HEK293T (cell line): ENCODE data around the gene ASB10.

Experiments
- CTCF ChIA-PET: fragments of 350-600 bp; formaldehyde crosslinking; extraction: SDS; loops from one replicate; lab custom pipeline; 2021; ENCODE audit warnings: antibody characterized with exemption, inconsistent platforms; lab: Yijun Ruan, JAX
- POLR2A ChIA-PET: fragments of 350-600 bp; formaldehyde crosslinking; extraction: SDS; loops from one replicate; lab custom pipeline; 2020; ENCODE audit warnings: antibody characterized with exemption, inconsistent platforms; lab: Yijun Ruan, JAX
- DNase-seq: peaks from one replicate; pipeline ENCODE4 v3.0.0; 2012; ENCODE audit warnings: mixed read lengths; ENCODE audit errors: extremely low spot score
- ARNT ChIP-seq: fragments of 450-650 bp; IDR thresholded peaks from 2 replicates; pipeline ENCODE4 v1.6.1; 2017; ENCODE audit warnings: mild to moderate bottlenecking
- BHLHE40 ChIP-seq: fragments of 450-650 bp; IDR thresholded peaks from 2 replicates; pipeline ENCODE4 v1.6.1; 2016; ENCODE audit warnings: mild to moderate bottlenecking, moderate library complexity, borderline replicate concordance
- CTBP1 ChIP-seq: fragments of 450-650 bp; IDR thresholded peaks from 2 replicates; pipeline ENCODE4 v1.6.1; 2016; ENCODE audit warnings: borderline replicate concordance
- ELF4 ChIP-seq: fragments of 450-650 bp; IDR thresholded peaks from 2 replicates; pipeline ENCODE4 v1.6.1; 2017; ENCODE audit warnings: antibody characterized with exemption
- FOXA1 ChIP-seq: fragments of 450-650 bp; IDR thresholded peaks from 2 replicates; pipeline ENCODE4 v1.6.1; 2016; ENCODE audit warnings: mild to moderate bottlenecking
- FOXK2 ChIP-seq: fragments of 450-650 bp; IDR thresholded peaks from 2 replicates; pipeline ENCODE4 v1.6.1; 2016; ENCODE audit warnings: mild to moderate bottlenecking
- FOXM1 ChIP-seq: fragments of 450-650 bp; IDR thresholded peaks from 2 replicates; pipeline ENCODE4 v1.6.1; 2017; ENCODE audit warnings: mild to moderate bottlenecking, borderline replicate concordance
- HDGF ChIP-seq: fragments of 450-650 bp; IDR thresholded peaks from 2 replicates; pipeline ENCODE4 v1.6.1; 2017; ENCODE audit warnings: antibody characterized with exemption, borderline replicate concordance
- L3MBTL2 ChIP-seq: fragments of 450-650 bp; conservative IDR thresholded peaks from 2 replicates; pipeline ENCODE4 v1.6.1; 2016; ENCODE audit warnings: mild to moderate bottlenecking
- LEF1 ChIP-seq: fragments of 450-650 bp; IDR thresholded peaks from 2 replicates; pipeline ENCODE4 v1.6.1; 2017; ENCODE audit warnings: mild to moderate bottlenecking, borderline replicate concordance
- NFRKB ChIP-seq: fragments of 450-650 bp; IDR thresholded peaks from 2 replicates; pipeline ENCODE4 v1.6.1; 2016; ENCODE audit warnings: mild to moderate bottlenecking, moderate library complexity
- PKNOX1 ChIP-seq: fragments of 450-650 bp; IDR thresholded peaks from 2 replicates; pipeline ENCODE4 v1.6.1; 2016
- SP1 ChIP-seq: fragments of 450-650 bp; IDR thresholded peaks from 2 replicates; pipeline ENCODE4 v1.6.1; 2017
- SUZ12 ChIP-seq: fragments of 450-650 bp; IDR thresholded peaks from 2 replicates; pipeline ENCODE4 v1.6.1; 2016; ENCODE audit warnings: mild to moderate bottlenecking
- TARDBP ChIP-seq: fragments of 450-650 bp; IDR thresholded peaks from 2 replicates; pipeline ENCODE4 v1.6.1; 2016
- ZNF384 ChIP-seq: fragments of 450-650 bp; IDR thresholded peaks from 2 replicates; pipeline ENCODE4 v1.6.1; 2016

The ASB10 gene

DNA sequence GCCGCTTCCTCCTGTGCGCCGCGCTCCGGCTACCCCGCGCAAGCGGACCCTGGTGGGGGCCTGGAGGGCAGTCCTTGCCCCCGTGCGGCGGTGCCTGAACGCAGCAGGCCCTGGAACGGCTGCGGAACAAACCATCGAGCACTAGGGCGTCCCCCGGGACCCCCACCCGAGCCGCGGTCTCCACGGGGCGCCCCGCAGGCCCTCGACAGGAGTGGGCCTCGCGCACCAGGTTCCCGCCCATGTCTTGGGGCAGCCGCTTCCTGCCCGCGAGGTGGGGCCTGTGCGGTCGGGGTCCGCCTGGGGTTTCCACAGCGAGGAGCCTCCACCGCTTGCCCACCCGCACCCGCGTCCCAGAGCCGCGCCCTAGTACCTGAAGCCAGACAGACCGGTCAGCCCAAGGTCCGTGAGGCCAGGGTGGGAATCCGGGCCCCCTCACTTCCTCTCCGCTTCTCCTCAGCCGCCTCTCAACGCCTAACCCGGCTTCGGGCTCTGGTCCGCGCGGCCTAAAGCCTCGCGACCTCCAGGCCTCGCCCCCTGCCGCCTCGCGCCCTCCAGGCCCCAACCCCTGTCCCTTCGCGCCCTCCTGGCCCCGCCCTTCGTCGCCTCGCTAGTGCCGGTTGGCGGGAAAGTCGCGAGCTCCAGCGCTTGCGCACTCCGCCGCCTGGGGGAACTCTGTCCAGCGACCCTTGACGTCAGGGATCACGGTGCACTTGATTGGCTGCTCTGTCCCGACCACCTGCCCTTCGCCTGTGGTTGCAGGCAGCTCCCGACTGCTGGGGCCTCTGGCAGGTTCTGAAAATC, 12.6 kb downstream of the ASB10 start:
- DNase-seq = no peak
- TF ChIP-seq NFRKB (no peak), FOXM1 (no peak), TARDBP (no peak), FOXK2 (no peak), ELF4 (no peak), PKNOX1 (no peak), FOXA1 (no peak), SUZ12 (no peak), LEF1 (no peak), ARNT (no peak), HDGF (no peak), ZNF384 (no peak), BHLHE40 (no peak), SP1 (no peak), L3MBTL2 (no peak), CTBP1 (no peak)
- ChIA-PET CTCF (interaction anchor here (0.8 kb wide), 1 partner anchor 9 kb away, joined by 3 read pairs; no protein-coding TSS in a partner anchor), POLR2A (no interaction called here)

- CTCF ChIA-PET = no interaction called here
- no peak for DNase-seq
- POLR2A ChIA-PET = no interaction called here
- no peak for TF ChIP-seq L3MBTL2
- TF ChIP-seq BHLHE40 = no peak
- TF ChIP-seq CTBP1 = no peak
- TF ChIP-seq SP1 = no peak
- TF ChIP-seq ZNF384 = no peak
- no peak for TF ChIP-seq FOXM1
- no peak for TF ChIP-seq SUZ12
- no peak for TF ChIP-seq PKNOX1
- TF ChIP-seq NFRKB = no peak
- TF ChIP-seq ARNT = no peak
- no peak for TF ChIP-seq LEF1
- TF ChIP-seq HDGF = no peak
- no peak for TF ChIP-seq FOXK2
- no peak for TF ChIP-seq TARDBP
- no peak for TF ChIP-seq ELF4
- no peak for TF ChIP-seq FOXA1
Measured at GRCh38 chr7:151173386-151174245, 13.4 kb downstream of the ASB10 start.

DNA sequence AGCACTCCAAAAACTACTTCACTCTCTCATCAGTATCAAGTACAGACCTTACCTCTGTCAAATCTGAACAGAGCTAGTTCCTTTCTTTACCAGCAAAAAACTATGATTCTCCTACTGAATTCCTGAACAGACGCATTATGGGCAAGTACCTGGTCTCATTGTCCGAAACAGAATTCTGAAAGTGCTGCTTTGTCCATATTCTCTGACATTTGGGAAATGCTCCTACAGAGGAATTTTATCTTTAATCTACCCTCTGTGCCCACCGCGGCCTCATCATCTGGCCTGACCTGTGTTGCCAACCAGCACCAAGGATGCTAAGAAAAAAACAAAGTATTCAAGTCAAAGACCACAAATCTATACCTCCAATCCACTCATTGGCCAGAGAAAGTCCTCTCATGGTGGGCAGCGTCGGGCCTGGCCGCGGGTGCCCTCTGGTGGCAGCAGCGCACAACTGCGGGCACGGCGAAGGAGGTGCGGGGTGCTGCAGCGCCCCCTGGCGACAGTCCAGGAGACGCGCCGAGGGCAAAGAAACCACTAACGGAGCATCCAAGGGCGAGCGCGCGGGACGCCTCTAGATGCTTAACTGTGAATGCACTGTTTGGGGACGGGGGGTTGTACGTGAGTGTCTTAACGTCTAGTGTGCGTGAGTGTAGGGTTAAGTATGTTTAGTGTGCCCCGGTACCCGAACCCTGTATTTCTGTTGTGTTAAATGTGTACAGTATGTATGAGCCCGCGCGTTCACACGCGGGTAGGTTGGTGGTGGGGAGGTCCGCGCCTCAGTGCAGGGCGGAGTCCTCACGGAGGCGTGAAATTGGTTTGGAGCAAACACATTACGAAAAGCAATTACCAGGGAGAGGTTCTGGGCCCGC, 14.5 kb downstream of the ASB10 start:
- peak; percentile 66 for TF ChIP-seq FOXM1
- no peak for TF ChIP-seq SUZ12
- TF ChIP-seq ARNT = peak; percentile 82; the same call in 1 of the 2 replicates
- TF ChIP-seq NFRKB = no peak
- CTCF ChIA-PET = interaction anchor here (0.7 to 1.0 kb wide), 8 partner anchors 9 to 162 kb away, joined by 3 to 7 read pairs (median 4); no protein-coding TSS in a partner anchor
- POLR2A ChIA-PET = no interaction called here
- DNase-seq = peak; percentile 97

- no peak for DNase-seq
- ChIA-PET CTCF (interaction anchor here (1.0 to 3.9 kb wide), 5 partner anchors 11 to 54 kb away, joined by 3 to 30 read pairs (median 8); no protein-coding TSS in a partner anchor), POLR2A (interaction anchor here (1.0 to 2.9 kb wide), 5 partner anchors 12 to 83 kb away, joined by 3 to 17 read pairs (median 4); partner anchors contain the start of genes AGAP3 and CHPF2)
- no peak for TF ChIP-seq FOXM1
- no peak for TF ChIP-seq PKNOX1
- no peak for TF ChIP-seq BHLHE40
- TF ChIP-seq SUZ12 = no peak
- TF ChIP-seq NFRKB = no peak
- no peak for TF ChIP-seq FOXA1
- TF ChIP-seq CTBP1 = no peak
- TF ChIP-seq ELF4 = no peak
- TF ChIP-seq L3MBTL2 = no peak
- TF ChIP-seq ARNT = no peak
- TF ChIP-seq TARDBP = no peak
- TF ChIP-seq FOXK2 = no peak
- TF ChIP-seq HDGF = no peak
- TF ChIP-seq SP1 = no peak
Measured at GRCh38 chr7:151168787-151169162, 18.3 kb downstream of the ASB10 start.
